ENCODE measurements around the gene PRSS33. TPM values are rescaled to one million over a fixed set of nuclear protein-coding genes. Genes with fewer than 3 reads are reported as not detected.
A peak's percentile ranks its signal among the peaks of the same experiment; 100 is the strongest.

PRSS33 gene
- total and polyA plus RNA-seq, 9 of the 15 experiments (the other 6 are each of a cell fraction or from before 2014, with no cell fraction given) = not detected

DNA sequence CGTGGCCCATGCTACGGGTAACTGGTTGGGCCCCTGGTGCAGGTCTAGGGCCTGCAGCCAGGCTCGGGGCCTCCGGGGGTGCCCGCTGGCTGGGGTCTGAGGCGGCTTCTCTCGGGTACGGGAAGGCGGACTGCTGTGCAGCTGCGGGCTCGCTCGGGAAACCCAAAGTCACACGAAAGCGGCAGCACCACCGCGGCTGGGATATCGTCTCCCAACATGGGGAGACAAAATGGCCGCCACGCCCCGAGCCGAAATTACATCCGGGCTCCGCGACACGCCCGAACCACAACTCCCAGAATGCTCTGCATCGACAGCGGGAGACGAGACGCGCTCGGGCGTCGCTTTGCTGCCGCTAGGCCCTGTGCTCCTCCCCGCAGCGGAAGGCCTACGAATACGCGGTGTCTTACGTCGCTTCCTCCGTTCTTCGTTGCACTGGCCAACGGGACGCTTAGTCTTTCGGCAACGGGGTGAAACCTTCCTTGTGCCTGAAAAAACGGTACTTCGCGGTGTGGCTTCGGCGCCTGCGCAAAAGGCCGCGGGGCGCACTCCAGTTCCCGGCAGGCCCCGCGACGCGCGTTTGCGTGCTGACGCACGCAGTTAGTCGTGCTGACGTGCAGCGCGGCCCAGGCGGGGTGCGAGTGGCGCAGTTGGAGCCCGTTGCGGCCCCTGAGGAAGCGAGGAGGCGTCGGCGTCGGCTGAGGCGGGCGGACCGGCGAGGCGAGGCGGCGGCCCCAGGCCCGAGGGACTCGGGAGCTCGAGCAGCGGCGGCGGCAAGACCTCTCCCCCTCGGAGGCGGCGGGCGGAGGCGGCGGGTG is 35.1 kb downstream of the PRSS33 start, which contains the start of gene SRRM2:
SRRM2 (plus strand) TSS at position 604 of the 815 bp plus-strand sequence. CDS start 3,727 bp downstream, outside the sequence.
- Histone ChIP-seq H3K9me1 (ENCODE audit: control insufficient read depth, insufficient read depth, low read length) (no peaks in the 10 kb centered on the region), H3K36me3 (ENCODE audit: control insufficient read depth, insufficient read depth, low read length) (peaks cover 50% of the 10 kb centered on the region), H3K79me2 (ENCODE audit: control insufficient read depth, insufficient read depth, low read length) (peaks cover 62% of the 10 kb centered on the region), H2AFZ (ENCODE audit: low read depth, low read length) (peak within 1 kb of the TSS; percentile 100), H3K9ac (ENCODE audit: insufficient read depth in 1 of 2, low read depth in 2 of 2, low read length in 2 of 2) (peak within 1 kb of the TSS; percentile 96 to 100), H3K4me3 (peak within 1 kb of the TSS; percentile 79), H3K27me3 (ENCODE audit: control insufficient read depth in 2 of 2, insufficient read depth in 2 of 2, low read length in 2 of 2) (no peaks in the 10 kb centered on the region), H3K9me3 (replicated peaks; ENCODE audit: control insufficient read depth, insufficient read depth, low read depth, low read length) (no peaks in the 10 kb centered on the region), H4K20me1 (replicated peaks; ENCODE audit: control insufficient read depth, insufficient read depth, low read length) (peaks cover 30% of the 10 kb centered on the region; the same call in 1 of the 2 replicates), H3K27ac (ENCODE audit: extremely low read depth, low read depth, low read length) (peak within 1 kb of the TSS; percentile 100), H3K4me1 (replicated peaks in 1 of 2; ENCODE audit: control insufficient read depth in 2 of 2, insufficient read depth in 2 of 2, low read length in 2 of 2) (peaks cover 21 to 25% of the 10 kb centered on the region in 2 experiments), H3K4me2 (ENCODE audit: insufficient read depth, low read length) (peak within 1 kb of the TSS; percentile 93)
- DNase-seq (ENCODE audit: extremely low read depth in 1 of 4, low spot score in 3 of 4) (peak; percentile 82 to 97 (median 88)), ATAC-seq (peak; percentile 90), FAIRE-seq (no peak)
- BruUV-seq (replicated peaks) = no TSS peak
- in situ Hi-C loops (cut with MboI) = no loop called here
- intact Hi-C loops (cut with micrococcal nuclease) = no loop called here
- under 1% methylated on average over 82 of the region's 99 CpGs for WGBS (ENCODE audit: insufficient coverage, low coverage, missing lambda C conversion rate)
- CTCF ChIA-PET (ENCODE audit: low intra/inter-chr PET ratio) = no interaction called here
- POLR2A ChIA-PET = interaction anchor here (0.6 to 5.6 kb wide), 19 partner anchors 9 to 1676 kb away, joined by 3 to 96 read pairs (median 4); partner anchors contain the start of genes ELOB, KCTD5 and TRAF7
- TF ChIP-seq ZNF140 (CRISPR knock-in tag; IDR thresholded peaks at IDR 0.05) = no peak
- TF ChIP-seq ZBTB11 (CRISPR knock-in tag; IDR thresholded peaks at IDR 0.05) = peak in 1 of 3 experiments; percentile 88; a peak in 2 of 6 replicates
- peak; percentile 74 to 76 for TF ChIP-seq SIX5 (IDR thresholded peaks at IDR 0.05; ENCODE audit: borderline replicate concordance in 1 of 2, insufficient read depth in 1 of 2, low read depth in 1 of 2, low read length in 2 of 2)
- no peak for TF ChIP-seq EP300 (IDR thresholded peaks at IDR 0.05; ENCODE audit: low read length)
- TF ChIP-seq, protein P1, sequence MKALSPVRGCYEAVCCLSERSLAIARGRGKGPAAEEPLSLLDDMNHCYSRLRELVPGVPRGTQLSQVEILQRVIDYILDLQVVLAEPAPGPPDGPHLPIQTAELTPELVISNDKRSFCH (CRISPR knock-in tag; IDR thresholded peaks at IDR 0.05) = no peak
- TF ChIP-seq, protein P1 (tag; IDR thresholded peaks at IDR 0.05) = peak; percentile 66; the same call in 1 of the 2 replicates
- TF ChIP-seq CEBPZ (IDR thresholded peaks at IDR 0.05; ENCODE audit: borderline replicate concordance, low read depth, low read length) = no peak
- no peak; the same call in 1 of the 2 replicates for TF ChIP-seq CHD2 (IDR thresholded peaks at IDR 0.05; ENCODE audit: low read depth, low read length)
- TF ChIP-seq, protein P2, sequence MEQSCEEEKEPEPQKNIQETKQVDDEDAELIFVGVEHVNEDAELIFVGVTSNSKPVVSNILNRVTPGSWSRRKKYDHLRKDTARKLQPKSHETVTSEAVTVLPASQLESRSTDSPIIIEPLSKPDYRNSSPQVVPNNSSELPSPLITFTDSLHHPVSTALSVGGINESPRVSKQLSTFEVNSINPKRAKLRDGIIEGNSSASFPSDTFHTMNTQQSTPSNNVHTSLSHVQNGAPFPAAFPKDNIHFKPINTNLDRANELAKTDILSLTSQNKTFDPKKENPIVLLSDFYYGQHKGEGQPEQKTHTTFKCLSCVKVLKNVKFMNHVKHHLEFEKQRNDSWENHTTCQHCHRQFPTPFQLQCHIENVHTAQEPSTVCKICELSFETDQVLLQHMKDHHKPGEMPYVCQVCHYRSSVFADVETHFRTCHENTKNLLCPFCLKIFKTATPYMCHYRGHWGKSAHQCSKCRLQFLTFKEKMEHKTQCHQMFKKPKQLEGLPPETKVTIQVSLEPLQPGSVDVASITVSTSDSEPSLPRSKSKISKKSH (CRISPR knock-in tag; IDR thresholded peaks at IDR 0.05) = no peak
- TF ChIP-seq RBM15 (IDR thresholded peaks at IDR 0.05; ENCODE audit: insufficient read depth, low read length) = no peak
- no peak for TF ChIP-seq ZNF24 (IDR thresholded peaks at IDR 0.05)

Data from K562 (cell line).